ENCODE results near the gene RACGAP1. TPM values are rescaled to one million over a fixed set of nuclear protein-coding genes. Genes with fewer than 3 reads are reported as not detected.

The RACGAP1 gene
- total RNA-seq, 3 donors from 2014 or later (not counting 1 experiment from before 2014, with no cell fraction given): 6.1 to 11.6 (median 8.7) TPM

DNA sequence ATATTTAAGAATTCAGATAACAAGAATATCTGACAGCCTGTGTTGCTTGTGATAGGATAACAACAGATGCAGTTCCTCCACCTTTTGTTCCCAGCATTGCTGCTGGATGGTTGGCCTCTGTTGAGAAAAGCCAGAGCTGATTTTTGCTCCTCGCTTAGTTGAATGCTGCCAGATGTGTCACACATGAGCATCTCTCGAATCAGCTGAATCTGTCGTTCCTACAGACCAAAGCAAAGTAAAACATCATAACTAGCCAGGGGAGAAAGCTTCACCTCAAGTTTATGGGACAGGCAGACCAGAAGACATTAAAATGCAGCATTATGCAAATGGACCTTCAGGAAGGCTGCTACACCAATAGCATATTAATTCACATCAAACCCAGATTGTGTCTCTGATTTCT is 20.1 kb downstream of the RACGAP1 start:
- no peaks in the 10 kb centered on the region for H3K9me3 ChIP-seq (ENCODE audit: control insufficient read depth, insufficient read depth, low read length)
- WGBS (ENCODE audit: insufficient coverage): 95% methylated on average over 3 of the region's 3 CpGs
- TF ChIP-seq, protein P1, sequence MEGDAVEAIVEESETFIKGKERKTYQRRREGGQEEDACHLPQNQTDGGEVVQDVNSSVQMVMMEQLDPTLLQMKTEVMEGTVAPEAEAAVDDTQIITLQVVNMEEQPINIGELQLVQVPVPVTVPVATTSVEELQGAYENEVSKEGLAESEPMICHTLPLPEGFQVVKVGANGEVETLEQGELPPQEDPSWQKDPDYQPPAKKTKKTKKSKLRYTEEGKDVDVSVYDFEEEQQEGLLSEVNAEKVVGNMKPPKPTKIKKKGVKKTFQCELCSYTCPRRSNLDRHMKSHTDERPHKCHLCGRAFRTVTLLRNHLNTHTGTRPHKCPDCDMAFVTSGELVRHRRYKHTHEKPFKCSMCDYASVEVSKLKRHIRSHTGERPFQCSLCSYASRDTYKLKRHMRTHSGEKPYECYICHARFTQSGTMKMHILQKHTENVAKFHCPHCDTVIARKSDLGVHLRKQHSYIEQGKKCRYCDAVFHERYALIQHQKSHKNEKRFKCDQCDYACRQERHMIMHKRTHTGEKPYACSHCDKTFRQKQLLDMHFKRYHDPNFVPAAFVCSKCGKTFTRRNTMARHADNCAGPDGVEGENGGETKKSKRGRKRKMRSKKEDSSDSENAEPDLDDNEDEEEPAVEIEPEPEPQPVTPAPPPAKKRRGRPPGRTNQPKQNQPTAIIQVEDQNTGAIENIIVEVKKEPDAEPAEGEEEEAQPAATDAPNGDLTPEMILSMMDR (IDR thresholded peaks at IDR 0.05): no peak
- H3K36me3 ChIP-seq (ENCODE audit: control insufficient read depth, insufficient read depth, low read length): peaks cover 23% of the 10 kb centered on the region
- H3K36me3 Mint-ChIP-seq: peaks cover 6% of the 10 kb centered on the region
- no peak overlapping the region for H3K4me3 Mint-ChIP-seq
- peaks cover 0 to 5% of the 10 kb centered on the region in 2 donors for H3K4me1 Mint-ChIP-seq
- no peak overlapping the region for H3K4me3 ChIP-seq (ENCODE audit: low read length)
- H3K9me3 Mint-ChIP-seq: no peaks in the 10 kb centered on the region
- H3K27ac Mint-ChIP-seq: no peak overlapping the region
- no peaks in the 10 kb centered on the region for H3K4me1 ChIP-seq (ENCODE audit: control insufficient read depth, insufficient read depth, low read length)
- no peak overlapping the region for H3K27ac ChIP-seq (ENCODE audit: low read length)
- ATAC-seq: no peak
- H3K27me3 Mint-ChIP-seq (ENCODE audit: low read depth in 2 of 2): no peaks in the 10 kb centered on the region
- no peaks in the 10 kb centered on the region for H3K27me3 ChIP-seq (ENCODE audit: control insufficient read depth, insufficient read depth, low read length)
- DNase-seq: no peak
- intact Hi-C loops (cut with micrococcal nuclease): no loop called here

DNA sequence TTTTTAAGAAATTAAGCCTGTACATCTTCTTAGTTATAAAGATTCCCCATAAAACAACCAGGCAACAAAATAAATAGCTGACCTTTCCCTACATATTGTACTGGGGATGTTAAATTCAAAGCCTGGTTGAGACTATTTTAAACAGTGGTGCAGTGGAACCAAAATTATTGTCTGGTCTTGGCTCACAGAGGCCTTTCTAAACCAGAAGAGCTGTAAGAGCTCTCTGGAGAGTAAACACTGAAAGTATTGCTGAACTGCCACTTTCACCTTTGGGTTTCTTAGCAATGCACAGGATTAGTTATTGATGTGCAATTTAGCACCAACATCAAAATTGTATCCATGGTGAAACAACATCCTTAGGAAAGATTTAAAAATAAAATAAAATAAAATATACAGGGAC is 20.6 kb downstream of the RACGAP1 start:
- ATAC-seq: no peak
- Histone ChIP-seq H3K4me1 (ENCODE audit: control insufficient read depth, insufficient read depth, low read length) (no peaks in the 10 kb centered on the region), H3K27ac (ENCODE audit: low read length) (no peak overlapping the region), H3K36me3 (ENCODE audit: control insufficient read depth, insufficient read depth, low read length) (peaks cover 23% of the 10 kb centered on the region), H3K9me3 (ENCODE audit: control insufficient read depth, insufficient read depth, low read length) (no peaks in the 10 kb centered on the region), H3K4me3 (ENCODE audit: low read length) (no peak overlapping the region), H3K27me3 (ENCODE audit: control insufficient read depth, insufficient read depth, low read length) (no peaks in the 10 kb centered on the region)
- DNase-seq: no peak
- intact Hi-C loops (cut with micrococcal nuclease): no loop called here
- Mint-ChIP-seq H3K4me1 (peaks cover 0 to 5% of the 10 kb centered on the region in 2 donors), H3K4me3 (no peak overlapping the region), H3K27ac (no peak overlapping the region), H3K27me3 (ENCODE audit: low read depth in 2 of 2) (no peaks in the 10 kb centered on the region), H3K9me3 (no peaks in the 10 kb centered on the region), H3K36me3 (peaks cover 6% of the 10 kb centered on the region)
- TF ChIP-seq, protein P1 (IDR thresholded peaks at IDR 0.05): no peak

DNA sequence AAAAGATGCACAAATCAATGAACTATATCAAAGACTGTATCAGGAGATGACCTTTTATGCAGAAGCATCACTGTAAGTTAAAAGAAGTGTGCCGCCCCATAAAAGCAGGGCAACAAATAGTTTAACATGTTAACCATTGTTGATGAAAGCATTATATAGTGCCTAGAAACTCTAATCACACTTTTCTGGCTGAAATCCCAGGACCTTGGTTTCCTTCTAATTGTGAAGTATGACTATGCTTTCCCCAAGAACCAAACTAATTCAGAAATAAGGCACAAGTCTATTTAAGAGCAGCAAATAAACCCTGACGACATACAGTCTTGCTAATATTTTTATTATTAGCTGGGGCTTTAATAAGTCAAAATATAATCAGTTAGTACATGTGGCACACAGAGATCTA is 21.7 kb downstream of the RACGAP1 start:
- H3K9me3 ChIP-seq (ENCODE audit: control insufficient read depth, insufficient read depth, low read length): no peaks in the 10 kb centered on the region
- TF ChIP-seq, protein P1 (IDR thresholded peaks at IDR 0.05): no peak
- Mint-ChIP-seq H3K9me3 (no peaks in the 10 kb centered on the region), H3K27me3 (ENCODE audit: low read depth in 2 of 2) (no peaks in the 10 kb centered on the region), H3K4me1 (peaks cover 0 to 5% of the 10 kb centered on the region in 2 donors), H3K27ac (no peak overlapping the region), H3K4me3 (no peak overlapping the region), H3K36me3 (peaks cover 6% of the 10 kb centered on the region)
- H3K27ac ChIP-seq (ENCODE audit: low read length): no peak overlapping the region
- no peaks in the 10 kb centered on the region for H3K4me1 ChIP-seq (ENCODE audit: control insufficient read depth, insufficient read depth, low read length)
- peaks cover 29% of the 10 kb centered on the region for H3K36me3 ChIP-seq (ENCODE audit: control insufficient read depth, insufficient read depth, low read length)
- ATAC-seq (no peak), DNase-seq (no peak)
- intact Hi-C loops (cut with micrococcal nuclease): no loop called here
- no peaks in the 10 kb centered on the region for H3K27me3 ChIP-seq (ENCODE audit: control insufficient read depth, insufficient read depth, low read length)
- 100% methylated on average over 1 of the region's 2 CpGs for WGBS (ENCODE audit: insufficient coverage)
- H3K4me3 ChIP-seq (ENCODE audit: low read length): no peak overlapping the region

DNA sequence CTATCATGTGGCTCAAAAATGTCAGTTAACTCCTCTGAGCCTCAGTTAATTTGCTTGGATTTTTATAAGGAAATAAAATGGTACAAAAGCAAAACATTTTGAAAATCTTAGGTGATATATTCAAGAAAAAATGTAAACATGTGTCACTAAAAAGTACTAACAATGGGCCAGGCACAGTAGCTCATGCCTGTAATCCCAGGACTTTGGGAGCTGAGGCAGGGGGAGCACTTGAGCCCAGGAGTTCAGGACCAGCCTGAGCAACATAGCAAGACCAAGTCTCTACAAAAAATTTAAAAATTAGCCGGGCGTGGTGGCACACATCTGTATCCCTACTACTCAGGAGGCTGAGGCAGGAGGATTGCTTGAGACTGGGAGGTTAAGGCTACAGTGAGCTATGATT is 26.8 kb downstream of the RACGAP1 start:
- 100% methylated on average over 2 of the region's 2 CpGs for WGBS (ENCODE audit: insufficient coverage)
- no peak for DNase-seq
- H3K9me3 ChIP-seq (ENCODE audit: control insufficient read depth, insufficient read depth, low read length): no peaks in the 10 kb centered on the region
- no peaks in the 10 kb centered on the region for H3K27me3 Mint-ChIP-seq (ENCODE audit: low read depth in 2 of 2)
- no peak overlapping the region for H3K27ac Mint-ChIP-seq
- H3K9me3 Mint-ChIP-seq: no peaks in the 10 kb centered on the region
- no peaks in the 10 kb centered on the region for H3K4me1 Mint-ChIP-seq
- H3K4me3 Mint-ChIP-seq: no peak overlapping the region
- no peak overlapping the region for H3K4me3 ChIP-seq (ENCODE audit: low read length)
- H3K27me3 ChIP-seq (ENCODE audit: control insufficient read depth, insufficient read depth, low read length): no peaks in the 10 kb centered on the region
- intact Hi-C loops (cut with micrococcal nuclease): no loop called here
- H3K36me3 ChIP-seq (ENCODE audit: control insufficient read depth, insufficient read depth, low read length): peaks cover 23% of the 10 kb centered on the region
- no peaks in the 10 kb centered on the region for H3K36me3 Mint-ChIP-seq
- TF ChIP-seq, protein P1 (IDR thresholded peaks at IDR 0.05): no peak
- H3K27ac ChIP-seq (ENCODE audit: low read length): no peak overlapping the region
- H3K4me1 ChIP-seq (ENCODE audit: control insufficient read depth, insufficient read depth, low read length): no peaks in the 10 kb centered on the region
- ATAC-seq: no peak

All from natural killer cell (primary cell).